Panc1 (cell line): ENCODE measurements around the gene ZCCHC2. TPM values are rescaled to one million over a fixed set of nuclear protein-coding genes. Genes with fewer than 3 reads are reported as not detected.

Experiments used
- ATAC-seq: fragments of 200-7000 bp; cut with Tn5 transposase; 2 replicates; pipeline ENCODE4 v1.9.1; 2020; ENCODE audit warnings: mild to moderate bottlenecking, moderate library complexity
- BruUV-seq: library from RNA; stranded (reverse); fragments of 400-500 nt; replicated peaks from 2 replicates; lab custom pipeline; 2021; lab: Mats Ljungman, UMichigan
- CTCF ChIA-PET: fragments of 300-600 bp; sonication (Branson Sonifier 250); formaldehyde crosslinking; loops from one replicate; lab custom pipeline; 2022; ENCODE audit warnings: antibody characterized with exemption; lab: Charles Lee
- POLR2A ChIA-PET: fragments of 300-600 bp; sonication (Branson Sonifier 250); formaldehyde crosslinking; loops from one replicate; lab custom pipeline; 2022; ENCODE audit warnings: antibody characterized with exemption; lab: Charles Lee
- DNase-seq: peaks from one replicate; pipeline ENCODE4 v3.0.0-alpha.2; 2010; ENCODE audit warnings: low read depth, low spot score
- H3K27ac ChIP-seq: 2 replicates; pipeline ENCODE4 v1.5.1; 2011; ENCODE audit warnings: mild to moderate bottlenecking, low read length, inconsistent platforms
- H3K27me3 ChIP-seq: fragments of 200-500 bp; sonication (Bioruptor generic); 2 replicates; pipeline ENCODE4 v1.6.0; 2014; ENCODE audit warnings: low read length, inconsistent platforms; ENCODE audit not compliant: control insufficient read depth, insufficient read depth
- H3K36me3 ChIP-seq: fragments of 200-500 bp; sonication (Bioruptor generic); 2 replicates; pipeline ENCODE4 v1.5.1; 2014; ENCODE audit warnings: inconsistent platforms, mild to moderate bottlenecking, low read length, moderate library complexity; ENCODE audit not compliant: control insufficient read depth, insufficient read depth
- H3K4me1 ChIP-seq: 2 replicates; pipeline ENCODE4 v1.5.1; 2011; ENCODE audit warnings: inconsistent platforms, mild to moderate bottlenecking, low read length, moderate library complexity; ENCODE audit not compliant: control insufficient read depth, insufficient read depth
- H3K4me3 ChIP-seq, 2 experiments: 2 replicates each; pipeline ENCODE4 v1.5.1; 2011 to 2012; ENCODE audit warnings: low read depth in 2 of 2, low read length in 2 of 2, mild to moderate bottlenecking in 2 of 2, inconsistent platforms in 1 of 2, moderate library complexity in 1 of 2
- H3K9me3 ChIP-seq: fragments of 200-500 bp; sonication (Bioruptor generic); 2 replicates; pipeline ENCODE4 v1.5.1; 2014; ENCODE audit warnings: low read depth, mild to moderate bottlenecking, inconsistent platforms, low read length, moderate library complexity; ENCODE audit not compliant: control insufficient read depth, insufficient read depth
- CTCF ChIP-seq: fragments of 450-650 bp; IDR thresholded peaks from 2 replicates; pipeline ENCODE4 v1.5.1; 2017; ENCODE audit warnings: mild to moderate bottlenecking
- POLR2AphosphoS5 ChIP-seq: IDR thresholded peaks from 2 replicates; pipeline ENCODE4 v1.6.1; 2012; ENCODE audit warnings: mild to moderate bottlenecking, low read depth, low read length, moderate library complexity
- REST ChIP-seq, 2 experiments: IDR thresholded peaks; 2 replicates each; pipeline ENCODE4 v1.6.1; 2011 to 2012; ENCODE audit warnings: low read depth in 2 of 2, control low read depth in 1 of 2, low read length in 1 of 2, mild to moderate bottlenecking in 1 of 2, moderate library complexity in 1 of 2; ENCODE audit not compliant: insufficient read depth in 1 of 2
- SIN3A ChIP-seq: IDR thresholded peaks from 2 replicates; pipeline ENCODE4 v1.6.1; 2012; ENCODE audit warnings: low read depth, mild to moderate bottlenecking, low read length, moderate library complexity, borderline replicate concordance; ENCODE audit not compliant: insufficient read depth
- TCF7L2 ChIP-seq: IDR thresholded peaks from 2 replicates; pipeline ENCODE4 v1.6.1; 2011; ENCODE audit warnings: mild to moderate bottlenecking, low read depth, low read length, inconsistent platforms
- in situ Hi-C: cut with HindIII; loops from 2 replicates; pipeline ENCODE4 v1.10.0; 2016; ENCODE audit warnings: low sequenced_read_pairs, low pct_unique_long_range_greater_than_20kb
- intact Hi-C: fragments of 100-400 bp; cut with micrococcal nuclease; formaldehyde crosslinking; loops from one replicate; pipeline ENCODE4 v1.10.0; 2022; ENCODE audit not compliant: unreplicated experiment
- total RNA-seq: library from RNA; stranded (reverse); gene quantifications from one replicate; pipeline ENCODE4 v1.2.1, GENCODE V29; 2021; ENCODE audit not compliant: unreplicated experiment

ZCCHC2 gene
- total RNA-seq, 1 experiment from 2014 or later, result 18.2 TPM

DNA sequence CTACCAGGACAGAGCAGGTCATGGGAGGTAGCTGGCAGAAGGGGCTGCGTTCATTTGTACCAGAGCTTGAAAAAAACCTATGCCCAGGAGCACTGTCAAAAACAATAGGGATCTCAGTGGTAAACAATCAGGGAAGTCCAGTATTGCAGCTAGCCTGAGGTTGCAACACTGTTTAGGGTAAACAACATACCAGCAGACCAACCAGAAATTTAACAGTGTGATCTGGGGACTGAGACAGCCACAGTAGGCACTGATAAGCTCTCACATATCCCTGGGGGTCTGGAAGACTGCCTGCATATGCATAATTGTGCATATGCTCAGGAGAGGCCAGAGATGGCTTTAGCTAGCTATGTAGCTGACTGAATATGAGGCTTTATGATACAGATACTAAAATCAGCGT, 12.0 kb upstream of the ZCCHC2 start:
- no peaks in the 10 kb centered on the region for H3K36me3 ChIP-seq
- DNase-seq, result no peak
- in situ Hi-C loops (no loop called here), intact Hi-C loops (no loop called here)
- no TSS peak for BruUV-seq
- TF ChIP-seq SIN3A (no peak), TCF7L2 (no peak), REST (IDR thresholded peaks at IDR 0.05; ENCODE audit: insufficient read depth in 1 of 2, low read depth in 2 of 2, low read length in 1 of 2) (no peak), CTCF (no peak), POLR2AphosphoS5 (no peak)
- H3K4me1 ChIP-seq, result peaks cover under 1% of the 10 kb centered on the region; the same call in 1 of the 2 replicates
- POLR2A ChIA-PET, result no interaction called here
- H3K9me3 ChIP-seq, result peaks cover 14% of the 10 kb centered on the region; the same call in 1 of the 2 replicates
- CTCF ChIA-PET, result no interaction called here
- peak; percentile 38; the same call in 1 of the 2 replicates for ATAC-seq
- no peaks in the 10 kb centered on the region for H3K27me3 ChIP-seq
- no peak overlapping the region for H3K27ac ChIP-seq
- no peak overlapping the region for H3K4me3 ChIP-seq

GRCh38 chr18:62512532-62512931, 10.3 kb upstream of the ZCCHC2 start:
- POLR2A ChIA-PET, result interaction anchor here (0.5 kb wide), 1 partner anchor 9 kb away, joined by 4 read pairs; no protein-coding TSS in a partner anchor
- CTCF ChIA-PET, result interaction anchor here (0.6 kb wide), 1 partner anchor 326 kb away, joined by 4 read pairs; the partner anchor contains the start of genes PIGN and RELCH
- DNase-seq (no peak), ATAC-seq (no peak)
- intact Hi-C loops, result no loop called here
- Histone ChIP-seq H3K9me3 (peaks cover 14% of the 10 kb centered on the region; the same call in 1 of the 2 replicates), H3K27me3 (no peaks in the 10 kb centered on the region), H3K27ac (no peak overlapping the region), H3K4me3 (no peak overlapping the region), H3K36me3 (no peaks in the 10 kb centered on the region), H3K4me1 (no peaks in the 10 kb centered on the region)
- in situ Hi-C loops, result no loop called here
- BruUV-seq, result no TSS peak
- TF ChIP-seq TCF7L2, result no peak
- no peak for TF ChIP-seq POLR2AphosphoS5

- H3K27ac ChIP-seq, result no peak overlapping the region
- H3K4me1 ChIP-seq, result no peaks in the 10 kb centered on the region
- no peak for ATAC-seq
- TF ChIP-seq CTCF (no peak), POLR2AphosphoS5 (no peak), SIN3A (no peak), TCF7L2 (no peak), REST (IDR thresholded peaks at IDR 0.05; ENCODE audit: insufficient read depth in 1 of 2, low read depth in 2 of 2, low read length in 1 of 2) (no peak)
- CTCF ChIA-PET, result no interaction called here
- H3K9me3 ChIP-seq, result peaks cover 14% of the 10 kb centered on the region; the same call in 1 of the 2 replicates
- H3K27me3 ChIP-seq, result no peaks in the 10 kb centered on the region
- H3K4me3 ChIP-seq, result no peak overlapping the region
- DNase-seq, result no peak
- intact Hi-C loops (no loop called here), in situ Hi-C loops (no loop called here)
- POLR2A ChIA-PET, result interaction anchor here (0.5 to 0.6 kb wide), 3 partner anchors 8 to 114 kb away, joined by 3 to 4 read pairs (median 3); no protein-coding TSS in a partner anchor
- H3K36me3 ChIP-seq, result no peaks in the 10 kb centered on the region
- BruUV-seq, result no TSS peak
These were observed 9.8 kb upstream of the ZCCHC2 start for GRCh38 chr18:62512996-62513395.
